K562 (cell line): ENCODE data around the gene NLRP10. TPM values are rescaled to one million over a fixed set of nuclear protein-coding genes. Genes with fewer than 3 reads are reported as not detected.

Experiments used
- ARNT ChIP-seq, 2 experiments: fragments of 450-650 bp; IDR thresholded peaks; 2 replicates each; pipeline ENCODE4 v1.6.1; 2016; ENCODE audit warnings: mild to moderate bottlenecking in 1 of 2
- BCOR ChIP-seq: fragments of 450-650 bp; IDR thresholded peaks from 2 replicates; pipeline ENCODE4 v1.6.1; 2016
- C11orf30 ChIP-seq: fragments of 450-650 bp; IDR thresholded peaks from 2 replicates; pipeline ENCODE4 v1.6.1; 2016; ENCODE audit warnings: low read depth, mild to moderate bottlenecking
- ELF2 ChIP-seq: fragments of 250-450 bp; sonication (Bioruptor Pico); IDR thresholded peaks from 2 replicates; pipeline ENCODE4 v1.5.0; 2021; ENCODE audit warnings: mild to moderate bottlenecking
- HDAC1 ChIP-seq, 2 experiments: fragments of 450-650 bp; IDR thresholded peaks; 2 replicates each; pipeline ENCODE4 v1.6.1; 2016 to 2017; ENCODE audit warnings: inconsistent platforms in 1 of 2, mild to moderate bottlenecking in 1 of 2, moderate library complexity in 1 of 2
- HDAC2 ChIP-seq: fragments of 450-650 bp; IDR thresholded peaks from 2 replicates; pipeline ENCODE4 v1.6.1; 2016; ENCODE audit warnings: mild to moderate bottlenecking
- HMGN3 ChIP-seq: IDR thresholded peaks from 2 replicates; pipeline ENCODE4 v1.6.1; 2011; ENCODE audit warnings: borderline replicate concordance, low read depth, mild to moderate bottlenecking, mixed read lengths, low read length; ENCODE audit not compliant: insufficient read length; ENCODE audit errors: extremely low read depth
- HOMEZ ChIP-seq: fragments of 250-450 bp; sonication (Bioruptor Pico); IDR thresholded peaks from 2 replicates; pipeline ENCODE4 v1.4.0; 2020; ENCODE audit warnings: mild to moderate bottlenecking, moderate library complexity
- MITF ChIP-seq: IDR thresholded peaks from 2 replicates; pipeline ENCODE4 v1.6.1; 2014; ENCODE audit warnings: antibody characterized with exemption
- MNT ChIP-seq, 2 experiments: fragments of 450-650 bp; conservative IDR thresholded peaks; 2 replicates each; pipeline ENCODE4 v1.6.1; 2017; ENCODE audit warnings: mild to moderate bottlenecking in 2 of 2, moderate library complexity in 2 of 2
- POLR2AphosphoS2 ChIP-seq: IDR thresholded peaks from 2 replicates; pipeline ENCODE4 v1.6.1; 2012; ENCODE audit warnings: low read length, improper control_type of control experiment
- RBM14 ChIP-seq: fragments of 200-400 bp; formaldehyde crosslinking; IDR thresholded peaks from 2 replicates; pipeline ENCODE4 v1.6.1; 2018; ENCODE audit warnings: low read depth, mild to moderate bottlenecking, low read length, moderate library complexity, borderline replicate concordance; ENCODE audit not compliant: insufficient read depth
- RBM25 ChIP-seq: fragments of 200-400 bp; formaldehyde crosslinking; IDR thresholded peaks from 2 replicates; pipeline ENCODE4 v1.6.1; 2018; ENCODE audit warnings: low read length, low read depth, moderate library complexity; ENCODE audit not compliant: severe bottlenecking
- STAT5A ChIP-seq: IDR thresholded peaks from 2 replicates; pipeline ENCODE4 v1.6.1; 2012; ENCODE audit warnings: low read length, inconsistent platforms, borderline replicate concordance
- TOE1 ChIP-seq, 2 experiments: fragments of 450-650 bp in 1 of 2; sonication (generic) in 1 of 2; formaldehyde crosslinking in 1 of 2; IDR thresholded peaks; 2 replicates each; pipeline versions ENCODE4 v1.7.1 to v1.8.0; 2016 to 2022; ENCODE audit warnings: borderline replicate concordance in 2 of 2, mild to moderate bottlenecking in 2 of 2, antibody characterized with exemption in 1 of 2, inconsistent platforms in 1 of 2, low read depth in 1 of 2, missing genetic modification reagents in 1 of 2, moderate library complexity in 1 of 2
- XRCC3 ChIP-seq: fragments of 450-650 bp; IDR thresholded peaks from 2 replicates; pipeline ENCODE4 v1.6.1; 2017; ENCODE audit warnings: mild to moderate bottlenecking, moderate library complexity
- ZBTB12 ChIP-seq: fragments of 250-450 bp; sonication (Bioruptor Pico); IDR thresholded peaks from 2 replicates; pipeline ENCODE4 v1.4.0; 2020
- ZC3H11A ChIP-seq: IDR thresholded peaks from 2 replicates; pipeline ENCODE4 v1.6.1; 2012; ENCODE audit warnings: low read depth, low read length, improper control_type of control experiment
- ZNF507 ChIP-seq: conservative IDR thresholded peaks from 2 replicates; pipeline ENCODE4 v1.6.1; 2017; ENCODE audit warnings: missing genetic modification characterization, missing compliant biosample characterization
- ZNF717 ChIP-seq: fragments of 250-450 bp; sonication (Bioruptor Pico); IDR thresholded peaks from 2 replicates; pipeline ENCODE4 v1.5.0; 2021
- polyA plus RNA-seq, 8 experiments: library from polyadenylated mRNA; depleted of rRNA in 4 of 8; stranded (reverse) in 5 of 8; unstranded in 3 of 8; fragments of >200 nt; fragmentation: Nextera tagmentation in 2 of 8; fragmentation: Illumina TruSeq in 1 of 8; extraction: Ambion mirVana in 2 of 8; extraction: Trizol in 1 of 8; gene quantifications; 2 replicates each; pipeline versions ENCODE4 v1.2.1 to v1.2.3, GENCODE V29; 2011 to 2014; ENCODE audit warnings: inconsistent platforms in 1 of 8, missing spikeins in 1 of 8
- total RNA-seq, 7 experiments: library from RNA; depleted of rRNA in 6 of 7; stranded (reverse); fragments of >200 nt in 6 of 7; fragmentation: Illumina TruSeq in 2 of 7; extraction: Trizol in 2 of 7; gene quantifications; 2 replicates each; pipeline versions ENCODE4 v1.2.1 to v1.2.3, GENCODE V29; 2011 to 2021; ENCODE audit warnings: low replicate concordance in 1 of 7
- TF ChIP-seq, protein P1 (sequence below): sonication (generic); formaldehyde crosslinking; IDR thresholded peaks from 2 replicates; pipeline ENCODE4 v1.9.0; 2022; ENCODE audit warnings: mild to moderate bottlenecking, missing genetic modification reagents

The NLRP10 gene
- total and polyA plus RNA-seq, 9 of the 15 experiments (the other 6 are each of a cell fraction or from before 2014, with no cell fraction given), result 0.04 to 0.14 (median 0.09) TPM; not detected in 6

- TF ChIP-seq POLR2AphosphoS2 (no peak), STAT5A (peak; percentile 35; the same call in 1 of the 2 replicates), MITF (no peak), MNT (conservative IDR thresholded peaks at IDR 0.05) (peak; percentile 73 to 90), RBM25 (peak; percentile 75), ZNF717 (CRISPR knock-in tag) (no peak), BCOR (peak; percentile 72; the same call in 1 of the 2 replicates), RBM14 (no peak), C11orf30 (peak; percentile 100), ELF2 (CRISPR knock-in tag) (0 out of 2 replicates have a peak, but pooled peaks have one; percentile 21), XRCC3 (no peak), ZNF507 (tag) (no peak), HDAC1 (IDR thresholded peaks at IDR 0.05) (peak in 1 of 2 experiments; percentile 55; a peak in 1 of 4 replicates), ZC3H11A (peak; percentile 89; the same call in 1 of the 2 replicates), HMGN3 (no peak), HDAC2 (peak; percentile 66; the same call in 1 of the 2 replicates), ARNT (IDR thresholded peaks at IDR 0.05) (peak; percentile 68 to 74; a peak in 3 of 4 replicates), TOE1 (IDR thresholded peaks at IDR 0.05; ENCODE audit: borderline replicate concordance) (peak; percentile 87), TOE1 (CRISPR knock-in tag; IDR thresholded peaks at IDR 0.05; ENCODE audit: borderline replicate concordance, low read depth) (no peak), ZBTB12 (CRISPR knock-in tag) (peak; percentile 74), HOMEZ (CRISPR knock-in tag) (0 out of 2 replicates have a peak, but pooled peaks have one; percentile 62)
- TF ChIP-seq, protein P1, sequence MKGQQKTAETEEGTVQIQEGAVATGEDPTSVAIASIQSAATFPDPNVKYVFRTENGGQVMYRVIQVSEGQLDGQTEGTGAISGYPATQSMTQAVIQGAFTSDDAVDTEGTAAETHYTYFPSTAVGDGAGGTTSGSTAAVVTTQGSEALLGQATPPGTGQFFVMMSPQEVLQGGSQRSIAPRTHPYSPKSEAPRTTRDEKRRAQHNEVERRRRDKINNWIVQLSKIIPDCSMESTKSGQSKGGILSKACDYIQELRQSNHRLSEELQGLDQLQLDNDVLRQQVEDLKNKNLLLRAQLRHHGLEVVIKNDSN (CRISPR knock-in tag), result peak; percentile 96
These were observed 21.7 kb upstream of the NLRP10 start, which contains the start of gene EIF3F (continued) for GRCh38 chr11:7986768-7987559.
